HL-60 (cell line): Measurements from ENCODE around the gene ACACA.

ENCODE experiments used
- DNase-seq, 2 experiments: peaks; one replicate each; pipeline ENCODE4 v3.0.0-alpha.2; 2010 to 2020; ENCODE audit warnings: low read depth in 1 of 2, low spot score in 1 of 2
- H3K27ac ChIP-seq: fragments of 250-450 bp; sonication (Bioruptor Pico); replicated peaks from 2 replicates; pipeline ENCODE4 v1.5.1; 2020; ENCODE audit warnings: mild to moderate bottlenecking, moderate library complexity
- H3K27me3 ChIP-seq: fragments of 250-450 bp; sonication (Bioruptor Pico); 2 replicates; pipeline ENCODE4 v1.5.1; 2021; ENCODE audit warnings: mild to moderate bottlenecking, moderate library complexity; ENCODE audit not compliant: insufficient read depth, poor library complexity, severe bottlenecking
- H3K4me3 ChIP-seq: replicated peaks from 2 replicates; pipeline ENCODE4 v1.5.1; 2011; ENCODE audit warnings: mild to moderate bottlenecking, control low read depth, low read length; ENCODE audit not compliant: insufficient read depth
- CTCF ChIP-seq: IDR thresholded peaks from one replicate; pipeline ENCODE4 v1.5.1; 2011; ENCODE audit warnings: low read length, control low read depth, inconsistent platforms; ENCODE audit not compliant: insufficient read depth
- GABPA ChIP-seq: IDR thresholded peaks from 2 replicates; pipeline ENCODE4 v1.6.1; 2012; ENCODE audit warnings: low read depth
- POLR2AphosphoS5 ChIP-seq: IDR thresholded peaks from 2 replicates; pipeline ENCODE4 v1.6.1; 2012; ENCODE audit warnings: low read depth
- SPI1 ChIP-seq: IDR thresholded peaks from 2 replicates; pipeline ENCODE4 v1.6.1; 2012; ENCODE audit warnings: low read depth, mild to moderate bottlenecking, borderline replicate concordance
- TF ChIP-seq, protein P1 (sequence below): IDR thresholded peaks from 2 replicates; pipeline ENCODE4 v1.6.1; 2012; ENCODE audit warnings: low read depth; ENCODE audit not compliant: insufficient replicate concordance

ACACA gene

GRCh38 chr17:37052450-37052849 is 354.2 kb downstream of the ACACA start:
- H3K27me3 ChIP-seq: no peaks in the 10 kb centered on the region
- no peak overlapping the region for H3K27ac ChIP-seq
- DNase-seq: no peak
- TF ChIP-seq POLR2AphosphoS5 (no peak), SPI1 (no peak), CTCF (no peak), GABPA (no peak)
- TF ChIP-seq, protein P1, sequence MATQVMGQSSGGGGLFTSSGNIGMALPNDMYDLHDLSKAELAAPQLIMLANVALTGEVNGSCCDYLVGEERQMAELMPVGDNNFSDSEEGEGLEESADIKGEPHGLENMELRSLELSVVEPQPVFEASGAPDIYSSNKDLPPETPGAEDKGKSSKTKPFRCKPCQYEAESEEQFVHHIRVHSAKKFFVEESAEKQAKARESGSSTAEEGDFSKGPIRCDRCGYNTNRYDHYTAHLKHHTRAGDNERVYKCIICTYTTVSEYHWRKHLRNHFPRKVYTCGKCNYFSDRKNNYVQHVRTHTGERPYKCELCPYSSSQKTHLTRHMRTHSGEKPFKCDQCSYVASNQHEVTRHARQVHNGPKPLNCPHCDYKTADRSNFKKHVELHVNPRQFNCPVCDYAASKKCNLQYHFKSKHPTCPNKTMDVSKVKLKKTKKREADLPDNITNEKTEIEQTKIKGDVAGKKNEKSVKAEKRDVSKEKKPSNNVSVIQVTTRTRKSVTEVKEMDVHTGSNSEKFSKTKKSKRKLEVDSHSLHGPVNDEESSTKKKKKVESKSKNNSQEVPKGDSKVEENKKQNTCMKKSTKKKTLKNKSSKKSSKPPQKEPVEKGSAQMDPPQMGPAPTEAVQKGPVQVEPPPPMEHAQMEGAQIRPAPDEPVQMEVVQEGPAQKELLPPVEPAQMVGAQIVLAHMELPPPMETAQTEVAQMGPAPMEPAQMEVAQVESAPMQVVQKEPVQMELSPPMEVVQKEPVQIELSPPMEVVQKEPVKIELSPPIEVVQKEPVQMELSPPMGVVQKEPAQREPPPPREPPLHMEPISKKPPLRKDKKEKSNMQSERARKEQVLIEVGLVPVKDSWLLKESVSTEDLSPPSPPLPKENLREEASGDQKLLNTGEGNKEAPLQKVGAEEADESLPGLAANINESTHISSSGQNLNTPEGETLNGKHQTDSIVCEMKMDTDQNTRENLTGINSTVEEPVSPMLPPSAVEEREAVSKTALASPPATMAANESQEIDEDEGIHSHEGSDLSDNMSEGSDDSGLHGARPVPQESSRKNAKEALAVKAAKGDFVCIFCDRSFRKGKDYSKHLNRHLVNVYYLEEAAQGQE: no peak
- H3K4me3 ChIP-seq: no peak overlapping the region

DNA sequence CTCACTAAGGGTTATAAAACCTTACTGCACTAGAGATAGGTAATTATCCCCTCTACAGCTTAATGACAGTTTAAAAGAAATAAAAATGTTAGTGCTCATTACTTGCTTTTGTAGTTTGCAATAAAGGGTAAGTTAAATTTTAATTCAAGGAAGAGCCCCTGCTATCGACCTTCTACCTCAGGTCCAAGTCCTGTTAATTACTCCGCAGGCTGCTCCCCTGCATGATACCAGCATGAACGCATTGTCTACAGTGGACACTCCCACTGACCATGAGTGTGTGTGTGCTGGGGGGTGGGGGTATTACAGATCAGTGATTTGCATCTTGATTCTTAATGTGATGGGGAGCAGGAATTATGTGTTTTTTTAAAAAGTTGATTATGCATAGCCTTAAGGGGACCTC is 354.8 kb downstream of the ACACA start:
- TF ChIP-seq CTCF: no peak
- no peak for TF ChIP-seq POLR2AphosphoS5
- no peak for TF ChIP-seq SPI1
- TF ChIP-seq, protein P1: no peak
- no peak for TF ChIP-seq GABPA
- no peaks in the 10 kb centered on the region for H3K27me3 ChIP-seq
- H3K27ac ChIP-seq: no peak overlapping the region
- H3K4me3 ChIP-seq: no peak overlapping the region
- no peak for DNase-seq

GRCh38 chr17:37051381-37051780 is 355.3 kb downstream of the ACACA start:
- TF ChIP-seq SPI1: no peak
- Histone ChIP-seq H3K27ac (no peak overlapping the region), H3K27me3 (no peaks in the 10 kb centered on the region), H3K4me3 (no peak overlapping the region)
- no peak for DNase-seq

DNA sequence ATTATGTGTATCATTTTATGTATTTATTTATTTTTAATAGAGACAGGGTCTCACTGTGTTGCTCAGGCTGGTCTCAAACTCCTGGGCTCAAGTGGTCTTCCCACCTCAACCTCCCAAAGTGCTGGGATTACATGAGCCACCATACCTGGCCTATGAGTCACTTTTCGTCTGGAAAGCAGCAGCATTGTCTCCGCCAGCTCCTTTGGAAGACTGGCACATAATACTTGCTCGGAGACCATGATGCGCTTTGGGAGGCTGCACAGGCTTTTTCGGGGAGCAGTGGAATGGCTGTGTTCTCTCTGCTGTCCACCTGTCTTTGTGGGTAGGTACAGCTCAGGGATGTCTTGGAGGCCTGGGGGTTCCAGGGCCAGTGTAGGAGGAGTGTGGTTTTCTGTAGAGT is 355.7 kb downstream of the ACACA start:
- Histone ChIP-seq H3K27ac (no peak overlapping the region), H3K4me3 (no peak overlapping the region), H3K27me3 (no peaks in the 10 kb centered on the region)
- DNase-seq: no peak
- no peak for TF ChIP-seq POLR2AphosphoS5
- no peak for TF ChIP-seq GABPA
- no peak for TF ChIP-seq CTCF
- TF ChIP-seq SPI1: no peak
- TF ChIP-seq, protein P1: no peak
